SH-SY5Y (cell line): ENCODE data around the gene CHRNA4.

Source experiments
- GATA2 ChIP-seq: IDR thresholded peaks from 2 replicates; pipeline ENCODE4 v1.6.1; 2011; ENCODE audit warnings: mild to moderate bottlenecking, low read depth, low read length
- GATA3 ChIP-seq: IDR thresholded peaks from 2 replicates; pipeline ENCODE4 v1.6.1; 2011; ENCODE audit warnings: low read depth, mild to moderate bottlenecking, low read length, moderate library complexity

DNA sequence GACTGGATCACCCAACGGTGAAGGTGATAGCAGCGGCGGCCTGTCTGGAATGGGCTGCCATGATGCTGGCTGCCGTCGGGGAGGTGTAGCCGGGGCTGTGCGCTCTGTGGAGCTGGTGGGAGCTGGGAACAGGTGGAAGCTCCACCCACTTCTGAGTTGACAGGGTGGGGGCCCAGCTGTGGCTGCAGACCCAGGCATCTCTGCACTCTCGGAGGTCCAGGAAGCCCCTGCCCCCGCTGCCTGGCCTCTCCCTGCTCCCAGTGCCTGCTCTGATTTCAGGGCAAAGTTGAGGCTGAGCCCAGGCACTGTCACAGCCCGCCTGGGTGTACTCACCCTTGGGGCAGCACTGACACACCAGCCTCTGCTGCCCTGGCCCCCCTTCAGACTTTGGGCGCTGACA lies 18.1 kb upstream of the CHRNA4 start:
- no peak for TF ChIP-seq GATA2
- TF ChIP-seq GATA3, result no peak
